ENCODE results near the gene ZNF649.

GRCh38 chr19:51873097-51873496 is 31.7 kb downstream of the ZNF649 start:
- TF ChIP-seq EZH2phosphoT487 (IDR thresholded peaks at IDR 0.05; ENCODE audit: low read depth, severe bottlenecking, unreplicated experiment) = no peak
- no peak for TF ChIP-seq CTCF (IDR thresholded peaks at IDR 0.05; ENCODE audit: poor library complexity)
- TF ChIP-seq EZH2 (IDR thresholded peaks at IDR 0.05; ENCODE audit: borderline replicate concordance) = no peak

Data from hepatocyte (in vitro differentiated cells).